SU-DHL-6 (cell line): ENCODE data around the gene SUCO.

Experiments
- CTCF ChIP-seq: fragments of 200-600 bp; sonication (generic); IDR thresholded peaks from one replicate; pipeline ENCODE4 v1.5.1; 2017; ENCODE audit warnings: antibody characterized with exemption, mild to moderate bottlenecking, low read length, moderate library complexity; ENCODE audit not compliant: insufficient read depth, poor library complexity, severe bottlenecking
- EZH2phosphoT487 ChIP-seq: fragments of 200-600 bp; sonication (generic), shearing (Covaris generic); conservative IDR thresholded peaks from 2 replicates; pipeline ENCODE4 v1.6.1; 2018; ENCODE audit warnings: mild to moderate bottlenecking, antibody characterized with exemption, low read length, moderate library complexity, mixed read lengths

DNA sequence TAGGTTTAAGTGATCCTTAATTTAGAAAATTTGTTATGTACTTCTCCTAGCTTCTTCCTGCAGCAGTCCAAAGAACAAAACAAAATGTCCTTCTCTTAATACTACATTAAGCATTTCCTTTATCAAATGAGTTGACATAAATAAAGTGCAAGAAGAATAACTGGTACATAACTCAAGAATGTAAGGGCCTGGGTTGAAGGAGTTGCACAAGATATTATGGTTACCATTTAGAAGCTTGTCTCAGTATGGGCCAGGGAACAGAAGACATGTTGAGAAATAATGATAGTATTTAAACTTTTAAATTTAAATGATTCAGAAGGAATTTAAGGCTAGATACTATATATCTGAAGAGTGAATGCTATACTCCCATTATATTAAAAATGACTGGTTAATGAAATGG is 23.5 kb downstream of the SUCO start:
- TF ChIP-seq CTCF (no peak), EZH2phosphoT487 (no peak)
